ENCODE measurements around the gene SLC38A1. TPM values are rescaled to one million over a fixed set of nuclear protein-coding genes. Genes with fewer than 3 reads are reported as not detected.

SLC38A1 gene
- total RNA-seq, 2 donors from 2014 or later: 77.7 to 107 TPM

- DNase-seq: no peak
- no peaks in the 10 kb centered on the region for H3K9me3 ChIP-seq (ENCODE audit: control insufficient read depth, low read length)
- 90 to 94% methylated on average over 2 to 4 of the region's 5 CpGs for WGBS, 2 experiments (ENCODE audit: insufficient coverage in 1 of 2, insufficient read length in 1 of 2)
- Mint-ChIP-seq H3K27me3 (ENCODE audit: insufficient read depth) (no peaks in the 10 kb centered on the region), H3K4me3 (no peak overlapping the region), H3K4me1 (no peaks in the 10 kb centered on the region), H3K27ac (no peak overlapping the region), H3K9me3 (no peaks in the 10 kb centered on the region), H3K36me3 (ENCODE audit: low read depth) (peaks cover 56% of the 10 kb centered on the region)
- TF ChIP-seq, protein P1, sequence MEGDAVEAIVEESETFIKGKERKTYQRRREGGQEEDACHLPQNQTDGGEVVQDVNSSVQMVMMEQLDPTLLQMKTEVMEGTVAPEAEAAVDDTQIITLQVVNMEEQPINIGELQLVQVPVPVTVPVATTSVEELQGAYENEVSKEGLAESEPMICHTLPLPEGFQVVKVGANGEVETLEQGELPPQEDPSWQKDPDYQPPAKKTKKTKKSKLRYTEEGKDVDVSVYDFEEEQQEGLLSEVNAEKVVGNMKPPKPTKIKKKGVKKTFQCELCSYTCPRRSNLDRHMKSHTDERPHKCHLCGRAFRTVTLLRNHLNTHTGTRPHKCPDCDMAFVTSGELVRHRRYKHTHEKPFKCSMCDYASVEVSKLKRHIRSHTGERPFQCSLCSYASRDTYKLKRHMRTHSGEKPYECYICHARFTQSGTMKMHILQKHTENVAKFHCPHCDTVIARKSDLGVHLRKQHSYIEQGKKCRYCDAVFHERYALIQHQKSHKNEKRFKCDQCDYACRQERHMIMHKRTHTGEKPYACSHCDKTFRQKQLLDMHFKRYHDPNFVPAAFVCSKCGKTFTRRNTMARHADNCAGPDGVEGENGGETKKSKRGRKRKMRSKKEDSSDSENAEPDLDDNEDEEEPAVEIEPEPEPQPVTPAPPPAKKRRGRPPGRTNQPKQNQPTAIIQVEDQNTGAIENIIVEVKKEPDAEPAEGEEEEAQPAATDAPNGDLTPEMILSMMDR (conservative IDR thresholded peaks at IDR 0.05): no peak
- peaks cover 67% of the 10 kb centered on the region for H3K36me3 ChIP-seq (ENCODE audit: control insufficient read depth, insufficient read depth, low read length)
- no peaks in the 10 kb centered on the region for H3K27me3 ChIP-seq (ENCODE audit: control insufficient read depth, insufficient read depth, low read length, poor library complexity, severe bottlenecking)
- no peak overlapping the region for H3K27ac ChIP-seq (ENCODE audit: low read depth, low read length)
- no peak overlapping the region for H3K9ac ChIP-seq (ENCODE audit: extremely low read depth, low read length, poor library complexity, severe bottlenecking)
- no peaks in the 10 kb centered on the region for H3K4me1 ChIP-seq (ENCODE audit: control insufficient read depth, insufficient read depth, low read length)
- H3K4me3 ChIP-seq (ENCODE audit: low read length): no peak overlapping the region
Measured at GRCh38 chr12:46230983-46231382, 37.9 kb downstream of the SLC38A1 start.

- Histone ChIP-seq H3K27me3 (ENCODE audit: control insufficient read depth, insufficient read depth, low read length, poor library complexity, severe bottlenecking) (no peaks in the 10 kb centered on the region), H3K36me3 (ENCODE audit: control insufficient read depth, insufficient read depth, low read length) (peaks cover 65% of the 10 kb centered on the region), H3K9me3 (ENCODE audit: control insufficient read depth, low read length) (no peaks in the 10 kb centered on the region), H3K4me1 (ENCODE audit: control insufficient read depth, insufficient read depth, low read length) (no peaks in the 10 kb centered on the region), H3K9ac (ENCODE audit: extremely low read depth, low read length, poor library complexity, severe bottlenecking) (no peak overlapping the region), H3K4me3 (ENCODE audit: low read length) (no peak overlapping the region), H3K27ac (ENCODE audit: low read depth, low read length) (no peak overlapping the region)
- no peak for DNase-seq
- peaks cover 55% of the 10 kb centered on the region for H3K36me3 Mint-ChIP-seq (ENCODE audit: low read depth)
- 92% methylated on average over 2 of the region's 2 CpGs; no CpG with 5 or more reads in 1 of the 2 experiments for WGBS, 2 experiments (ENCODE audit: insufficient coverage in 1 of 2, insufficient read length in 1 of 2)
- no peaks in the 10 kb centered on the region for H3K27me3 Mint-ChIP-seq (ENCODE audit: insufficient read depth)
- H3K4me3 Mint-ChIP-seq: no peak overlapping the region
- no peaks in the 10 kb centered on the region for H3K9me3 Mint-ChIP-seq
- TF ChIP-seq, protein P1 (conservative IDR thresholded peaks at IDR 0.05): no peak
- peak overlapping the region; percentile 7 for H3K27ac Mint-ChIP-seq
- no peaks in the 10 kb centered on the region for H3K4me1 Mint-ChIP-seq
Measured at GRCh38 chr12:46230306-46230705, 38.5 kb downstream of the SLC38A1 start.

DNA sequence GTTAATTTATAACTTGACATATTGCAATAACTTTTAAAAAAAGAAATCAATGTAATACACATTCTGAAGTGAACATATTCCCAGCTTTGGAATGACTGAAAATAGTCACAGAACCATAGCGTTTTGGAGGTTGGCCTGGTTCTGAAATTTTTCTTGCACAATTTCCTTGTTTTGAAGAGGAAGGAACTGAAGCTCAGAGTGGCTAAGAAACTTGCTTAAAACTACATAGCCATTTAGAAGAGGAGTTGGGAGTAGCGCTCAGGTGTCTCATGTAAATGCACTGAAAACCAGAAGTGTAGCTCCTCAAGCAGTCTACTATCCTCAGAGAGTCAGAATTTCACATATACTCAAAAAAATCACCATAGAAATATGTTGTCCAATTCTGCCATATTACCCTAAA lies 41.2 kb downstream of the SLC38A1 start:
- Mint-ChIP-seq H3K36me3 (ENCODE audit: low read depth) (peaks cover 63% of the 10 kb centered on the region), H3K27ac (no peak overlapping the region), H3K27me3 (ENCODE audit: insufficient read depth) (no peaks in the 10 kb centered on the region), H3K4me1 (no peaks in the 10 kb centered on the region), H3K9me3 (no peaks in the 10 kb centered on the region), H3K4me3 (no peak overlapping the region)
- H3K4me1 ChIP-seq (ENCODE audit: control insufficient read depth, insufficient read depth, low read length): no peaks in the 10 kb centered on the region
- no peak overlapping the region for H3K27ac ChIP-seq (ENCODE audit: low read depth, low read length)
- no peaks in the 10 kb centered on the region for H3K27me3 ChIP-seq (ENCODE audit: control insufficient read depth, insufficient read depth, low read length, poor library complexity, severe bottlenecking)
- TF ChIP-seq, protein P1 (conservative IDR thresholded peaks at IDR 0.05): no peak
- H3K9me3 ChIP-seq (ENCODE audit: control insufficient read depth, low read length): no peaks in the 10 kb centered on the region
- 95 to 100% methylated on average over 2 of the region's 2 CpGs for WGBS, 2 experiments (ENCODE audit: insufficient coverage in 1 of 2, insufficient read length in 1 of 2)
- peaks cover 77% of the 10 kb centered on the region for H3K36me3 ChIP-seq (ENCODE audit: control insufficient read depth, insufficient read depth, low read length)
- no peak overlapping the region for H3K4me3 ChIP-seq (ENCODE audit: low read length)
- no peak overlapping the region for H3K9ac ChIP-seq (ENCODE audit: extremely low read depth, low read length, poor library complexity, severe bottlenecking)
- DNase-seq: no peak

All from endodermal cell (in vitro differentiated cells).